HG03139 (cell line): ENCODE data around the gene SERPINA9.
"Not testable (repeated sequence)": the region's sequence is repeated elsewhere in the genome, so short reads cannot be mapped to it uniquely, and the experiment has no call there.

ENCODE experiments used
- ATAC-seq: cut with Tn5 transposase; IDR thresholded peaks from one replicate; pipeline ENCODE4 v1.9.1; 2021; ENCODE audit not compliant: unreplicated experiment

Gene SERPINA9

DNA sequence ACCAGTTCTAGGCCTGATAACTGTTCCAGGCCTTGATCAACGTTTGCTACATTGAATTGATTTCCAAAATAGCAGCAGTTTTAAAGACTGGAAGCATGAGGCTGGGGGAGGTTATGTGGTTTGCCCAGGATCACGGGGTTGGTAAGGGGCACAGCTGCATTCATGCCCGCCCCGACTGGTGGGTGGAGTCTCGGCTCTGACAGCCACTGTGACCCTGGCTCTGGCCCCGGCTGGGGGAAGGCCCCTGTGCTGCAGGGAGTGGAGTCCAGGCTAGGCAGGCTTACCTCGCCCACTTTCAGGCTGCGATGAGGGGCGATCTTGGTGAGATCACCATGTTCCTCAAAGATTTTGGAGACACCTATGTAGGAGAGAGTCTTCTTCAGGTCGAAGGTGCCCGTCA, 13.3 kb upstream of the SERPINA9 start:
- ATAC-seq, result no peak

DNA sequence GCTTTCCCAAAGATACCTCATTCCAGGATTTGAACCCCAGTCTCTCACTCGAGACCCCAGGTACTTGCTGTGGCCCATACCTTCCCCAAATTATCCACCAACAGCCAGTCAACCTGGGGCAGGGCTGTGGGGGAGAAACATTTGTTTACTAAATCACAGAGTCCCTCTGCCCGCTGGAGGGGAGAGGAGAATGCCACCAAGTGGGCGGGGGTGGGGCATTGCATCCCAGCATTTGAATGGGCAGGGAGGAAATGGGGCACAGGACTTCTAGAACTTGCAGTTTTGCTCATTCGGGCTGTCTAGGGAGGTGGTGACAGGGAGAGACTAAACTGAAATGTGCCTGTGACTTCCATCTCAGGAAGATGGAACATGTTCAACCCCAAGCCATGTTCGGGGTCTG, 10.9 kb upstream of the SERPINA9 start:
- ATAC-seq, result no peak

DNA sequence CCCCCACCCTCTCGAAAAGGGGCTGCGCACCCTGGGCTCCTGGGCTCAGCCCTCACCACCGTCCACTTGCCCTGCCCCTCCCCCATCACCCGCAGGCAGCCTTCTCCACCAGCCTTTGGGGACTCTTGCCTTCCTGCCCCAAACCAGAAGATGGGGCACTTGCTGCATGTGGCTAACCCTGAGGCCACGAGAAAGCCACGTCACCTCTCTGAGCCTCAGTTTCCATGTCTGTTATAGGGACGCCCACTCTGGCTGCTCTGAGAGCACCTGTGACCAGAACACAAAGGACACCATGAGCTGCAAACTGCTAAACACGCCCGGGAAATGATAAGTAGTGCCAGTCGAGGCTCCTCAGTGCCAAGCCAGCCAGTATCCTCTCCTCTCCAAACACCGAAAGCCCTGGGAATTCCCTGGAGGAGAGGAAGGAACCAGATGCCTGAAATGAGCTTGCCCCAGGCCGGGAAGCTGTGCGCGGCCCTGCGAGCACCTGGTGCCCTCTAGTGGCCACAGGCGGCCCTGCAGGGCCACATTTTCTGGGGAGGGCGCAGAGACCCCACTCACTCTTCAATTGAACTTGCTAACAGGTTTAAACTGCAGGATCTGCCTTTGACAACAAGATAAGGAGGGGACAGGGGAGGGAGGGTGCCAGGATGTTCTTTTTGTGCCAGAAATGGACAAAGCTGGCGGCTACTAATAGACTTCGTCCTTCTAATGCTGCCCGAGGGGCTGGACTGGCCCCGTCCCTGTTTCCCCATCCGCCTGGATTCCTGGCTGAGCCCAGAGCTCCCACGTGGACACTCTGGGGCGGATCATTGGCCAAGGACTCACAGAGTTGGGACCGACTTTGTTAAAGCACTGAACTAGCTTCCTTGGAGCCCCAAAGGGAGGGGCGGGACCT, 10.2 kb upstream of the SERPINA9 start:
- no peak for ATAC-seq

DNA sequence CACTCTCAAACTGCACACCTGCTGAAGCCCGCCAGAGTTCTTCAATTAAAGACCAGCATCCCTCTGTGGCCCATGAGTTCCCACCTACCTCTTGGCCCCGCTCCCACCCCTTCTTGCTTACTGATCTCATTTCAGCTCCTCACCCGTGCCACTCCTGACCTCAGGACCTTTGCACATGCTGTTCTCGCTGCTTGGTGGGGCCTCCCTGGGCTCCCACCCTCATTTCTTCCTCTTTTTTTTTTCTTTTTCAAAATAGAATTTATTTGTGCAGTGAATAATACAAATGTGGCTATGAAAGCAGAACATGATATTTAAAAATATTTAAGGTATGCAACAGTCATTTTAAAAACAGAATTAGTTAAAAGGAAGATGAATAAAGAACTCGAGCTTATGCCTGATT, 8.5 kb upstream of the SERPINA9 start:
- ATAC-seq, result no peak

DNA sequence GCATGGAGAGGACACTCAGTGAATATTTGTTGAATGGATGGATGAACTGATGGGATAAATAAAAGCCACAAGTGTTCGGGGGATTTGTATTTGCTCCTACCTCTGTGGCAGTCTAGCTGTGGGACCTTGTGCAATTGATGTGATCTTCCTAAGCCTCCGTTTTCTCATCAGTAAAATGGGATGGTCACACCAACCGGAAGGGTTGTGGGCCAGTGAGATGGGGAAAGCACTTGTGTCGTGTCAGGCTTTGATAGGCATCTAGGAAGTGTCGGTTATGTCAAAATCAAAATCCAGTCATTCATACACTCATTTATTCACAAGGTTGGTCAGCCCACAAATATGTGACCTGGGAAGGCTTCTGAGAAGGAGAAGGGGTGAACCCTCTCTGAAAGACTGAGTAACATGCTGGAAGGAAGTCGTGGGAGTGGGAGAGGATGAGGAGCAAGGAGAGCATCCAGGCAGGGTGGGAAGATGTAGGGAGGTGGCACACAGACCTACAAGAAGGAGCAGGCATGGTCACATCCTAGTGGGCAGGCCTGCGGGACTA, 7.8 kb upstream of the SERPINA9 start:
- no peak for ATAC-seq

DNA sequence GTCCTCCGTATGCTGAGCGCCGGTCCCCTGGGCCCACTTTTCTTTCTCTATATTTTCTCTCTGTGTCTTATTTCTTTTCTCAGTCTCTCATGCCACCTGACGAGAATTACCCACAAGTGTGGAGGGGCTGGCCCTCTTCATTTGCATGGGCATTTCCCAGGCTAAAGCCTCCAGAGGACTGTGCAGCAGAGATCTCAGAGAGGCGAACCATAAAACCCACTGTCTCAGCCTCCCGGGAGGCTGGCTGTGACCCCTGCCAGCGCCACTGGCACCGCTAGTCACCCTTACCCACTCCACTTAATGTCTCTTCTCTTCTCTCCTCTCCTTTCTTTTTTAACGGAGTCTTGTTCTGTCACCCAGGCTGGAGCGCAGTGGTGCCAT, 7.1 kb upstream of the SERPINA9 start:
- ATAC-seq, result no peak

DNA sequence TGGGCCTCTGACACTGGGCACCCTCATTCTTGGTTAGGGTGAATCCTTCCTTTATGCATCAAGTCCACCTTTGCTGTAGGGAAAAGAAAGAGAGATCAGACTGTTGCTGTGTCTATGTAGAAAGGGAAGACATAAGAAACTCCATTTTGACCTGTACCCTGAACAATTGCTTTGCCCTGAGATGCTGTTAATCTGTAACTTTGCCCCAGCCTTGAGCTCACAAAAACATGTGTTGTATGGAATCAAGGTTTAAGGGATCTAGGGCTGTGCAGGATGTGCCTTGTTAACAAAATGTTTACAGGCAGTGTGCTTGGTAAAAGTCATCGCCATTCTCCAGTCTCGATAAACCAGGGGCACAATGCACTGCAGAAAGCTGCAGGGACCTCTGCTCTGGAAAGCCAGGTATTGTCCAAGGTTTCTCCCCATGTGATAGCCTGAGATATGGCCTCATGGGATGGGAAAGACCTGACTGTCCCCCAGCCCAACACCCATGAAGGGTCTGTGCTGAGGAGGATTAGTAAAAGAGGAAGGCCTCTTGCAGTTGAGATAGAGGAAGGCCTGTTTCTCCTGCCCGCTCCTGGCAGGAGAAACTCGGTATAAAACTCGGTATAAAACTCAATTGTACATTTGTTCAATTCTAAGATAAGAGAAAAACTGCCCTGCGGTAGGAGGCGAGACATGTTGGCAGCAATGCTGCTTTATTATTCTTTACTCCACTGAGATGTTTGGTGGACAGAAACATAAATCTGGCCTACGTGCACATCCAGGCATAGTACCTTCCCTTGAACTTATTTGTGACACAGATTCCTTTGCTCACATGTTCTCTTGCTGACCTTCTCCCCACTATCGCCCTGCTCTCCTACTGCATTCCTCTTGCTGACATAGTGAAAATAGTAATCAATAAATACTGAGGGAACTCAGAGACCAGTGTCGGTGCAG, 6.4 kb upstream of the SERPINA9 start:
- ATAC-seq, result not testable (repeated sequence)

DNA sequence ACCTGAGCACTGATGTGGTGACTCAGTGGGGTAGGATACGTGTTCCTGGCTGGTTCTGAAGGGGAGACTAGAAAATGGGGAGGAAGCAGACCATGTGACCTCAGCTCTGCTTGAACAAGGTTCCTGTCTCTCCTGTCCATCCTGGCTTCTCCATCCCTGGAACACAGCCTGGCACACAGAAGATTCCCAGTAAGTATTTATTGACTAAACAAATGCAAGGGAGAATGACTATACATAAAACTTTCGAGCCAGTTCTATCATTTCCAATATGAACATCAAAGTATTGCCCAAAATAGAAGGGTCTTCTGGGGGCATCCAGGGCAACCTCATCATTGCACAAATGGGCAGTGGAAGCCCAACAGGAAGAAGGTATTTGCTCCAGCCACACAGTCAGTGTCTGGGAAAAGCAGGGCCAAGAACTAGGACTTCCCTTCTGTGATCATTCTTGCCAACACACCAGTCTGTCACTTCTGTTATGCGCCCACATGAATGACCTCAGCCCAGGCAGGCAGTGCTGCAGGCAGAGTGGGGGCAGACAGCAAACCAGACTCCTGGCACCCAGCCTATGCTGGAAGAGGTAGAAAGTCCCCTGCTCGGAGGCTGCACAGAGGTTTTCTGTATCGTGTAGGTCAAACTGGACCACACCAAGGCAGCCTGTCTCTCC, 5.6 kb upstream of the SERPINA9 start:
- no peak for ATAC-seq

DNA sequence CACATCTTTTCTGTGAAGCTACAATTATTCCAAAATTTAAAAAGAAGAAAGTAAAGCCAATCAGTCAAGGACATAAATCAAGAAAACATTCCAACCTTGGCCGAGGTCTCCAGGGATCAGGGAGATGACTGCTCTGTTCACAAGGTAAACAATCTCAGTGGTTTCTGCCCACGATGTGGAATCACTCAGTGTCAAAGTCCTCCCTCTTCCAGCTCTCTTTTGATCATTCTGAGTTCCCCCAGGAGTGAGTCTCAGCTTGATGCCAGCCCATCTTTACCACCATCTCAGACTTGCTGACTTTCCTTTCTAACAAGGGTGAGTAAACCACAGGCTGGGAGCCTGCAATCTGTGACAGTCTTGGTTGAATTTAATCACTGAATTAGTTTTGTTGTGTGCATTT, 4.8 kb upstream of the SERPINA9 start:
- ATAC-seq, result no peak

DNA sequence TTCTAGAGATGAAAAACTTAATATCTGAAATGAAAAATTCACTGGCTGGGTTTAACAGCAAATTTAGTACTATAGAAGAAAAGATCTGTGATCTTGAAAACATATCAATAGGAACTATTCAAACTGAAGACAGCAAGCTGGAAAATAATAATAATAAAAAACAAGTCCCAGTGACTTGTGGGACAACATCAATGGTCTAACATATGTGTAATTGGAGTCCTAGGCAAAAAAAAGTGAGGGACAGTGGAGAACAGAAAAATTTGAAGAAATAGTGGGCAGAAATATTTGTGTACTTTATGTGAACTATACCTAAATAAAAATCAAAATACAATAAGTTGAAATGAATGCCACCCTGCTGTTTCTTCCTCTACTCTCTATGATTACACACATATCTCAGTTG, 2.4 kb upstream of the SERPINA9 start:
- ATAC-seq, result no peak

DNA sequence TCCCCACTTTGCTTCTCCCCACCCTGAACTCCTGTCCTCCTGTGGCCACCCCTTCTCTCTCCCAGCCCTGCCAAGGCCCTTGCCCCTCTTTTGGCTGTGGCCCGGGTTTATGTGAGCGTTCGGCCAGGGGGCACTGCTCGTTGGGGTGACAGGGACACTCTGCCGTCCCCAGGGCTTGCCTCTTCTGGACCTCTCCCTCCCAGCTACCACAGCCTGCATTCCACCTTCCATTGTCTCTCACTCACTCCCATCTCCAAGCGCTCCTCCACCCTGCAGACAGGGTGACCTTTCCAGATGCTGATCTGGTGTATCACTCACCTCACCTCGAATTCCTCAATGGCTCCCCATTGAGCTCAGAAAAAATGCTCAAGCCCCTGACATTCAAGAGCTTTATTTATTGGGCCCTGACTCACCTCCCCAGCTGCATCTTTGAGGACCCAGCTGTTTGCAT, 1.4 kb downstream of the SERPINA9 start:
- no peak for ATAC-seq

DNA sequence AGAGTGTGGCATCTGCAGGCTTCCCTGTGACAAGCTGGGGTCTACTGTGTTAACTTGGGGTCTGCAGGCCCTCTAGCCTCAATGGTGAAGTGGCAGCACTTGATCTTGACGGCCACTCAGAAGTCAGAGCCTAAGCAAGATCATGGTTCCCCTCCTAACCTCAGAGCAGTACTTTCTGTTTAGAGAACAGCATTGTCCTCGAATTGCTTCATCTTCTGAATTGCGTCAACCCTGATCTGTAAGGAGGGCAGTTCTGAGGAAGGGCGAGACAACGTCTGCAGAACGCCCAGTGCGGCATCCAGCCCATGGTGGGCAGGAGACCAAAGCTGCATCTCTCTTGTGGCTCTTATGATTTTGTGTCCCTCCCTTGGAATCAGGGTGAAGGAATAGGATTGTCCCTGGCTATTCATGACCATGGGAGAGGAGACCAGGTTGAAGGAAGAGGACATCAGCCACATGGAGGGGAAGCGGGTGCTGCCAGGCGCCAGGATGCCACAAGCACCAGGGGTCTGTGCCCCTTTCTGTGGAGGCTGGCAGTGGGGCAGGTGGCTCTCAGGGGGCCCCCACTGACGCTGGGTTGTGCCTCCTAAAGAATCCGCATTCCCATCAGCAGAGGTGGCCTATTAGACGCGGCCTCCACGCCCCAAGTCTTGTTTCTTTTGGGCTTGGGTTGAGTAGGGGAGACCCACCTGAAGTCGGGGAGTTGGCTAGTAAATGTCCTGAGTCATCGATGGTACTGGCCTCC, 2.2 kb downstream of the SERPINA9 start:
- no peak for ATAC-seq

DNA sequence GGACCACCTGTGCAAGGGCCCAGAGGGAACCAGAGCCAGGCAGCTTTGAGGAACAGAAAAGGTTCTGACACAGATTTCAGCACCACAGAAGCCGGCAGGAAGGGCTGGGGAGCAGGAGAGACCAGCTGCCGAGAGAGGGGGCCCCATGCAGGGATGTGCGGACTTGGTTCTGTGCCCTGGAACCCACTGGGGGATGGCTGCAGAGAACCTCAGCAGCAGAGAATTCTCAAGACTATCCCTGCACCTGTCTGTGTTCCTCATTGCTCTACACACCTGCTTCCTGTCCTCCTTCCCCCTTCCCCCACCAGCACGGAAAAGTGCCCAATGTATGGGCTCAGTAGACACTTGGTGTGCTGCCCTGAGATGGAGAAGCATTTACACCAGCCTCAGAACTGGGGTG, 3.2 kb downstream of the SERPINA9 start:
- no peak for ATAC-seq

DNA sequence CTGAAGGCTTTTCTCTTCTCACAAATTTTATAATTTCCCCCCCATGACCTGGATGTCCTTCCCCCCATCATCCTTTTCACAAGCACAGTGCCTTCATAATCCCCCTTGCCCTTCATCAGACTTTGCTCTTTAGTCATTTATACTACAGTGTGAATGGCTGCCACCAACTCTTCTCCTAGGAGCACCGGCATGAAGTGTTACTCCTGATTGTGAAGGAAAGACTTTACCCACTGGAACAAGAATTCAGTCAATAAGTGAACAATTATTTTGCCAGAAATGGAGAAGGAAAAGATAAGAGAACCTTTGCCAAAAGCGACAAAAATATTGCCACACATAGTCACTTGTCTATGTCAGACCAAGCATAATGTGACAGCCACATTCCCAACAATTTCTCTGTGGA, 5.0 kb downstream of the SERPINA9 start:
- no peak for ATAC-seq

DNA sequence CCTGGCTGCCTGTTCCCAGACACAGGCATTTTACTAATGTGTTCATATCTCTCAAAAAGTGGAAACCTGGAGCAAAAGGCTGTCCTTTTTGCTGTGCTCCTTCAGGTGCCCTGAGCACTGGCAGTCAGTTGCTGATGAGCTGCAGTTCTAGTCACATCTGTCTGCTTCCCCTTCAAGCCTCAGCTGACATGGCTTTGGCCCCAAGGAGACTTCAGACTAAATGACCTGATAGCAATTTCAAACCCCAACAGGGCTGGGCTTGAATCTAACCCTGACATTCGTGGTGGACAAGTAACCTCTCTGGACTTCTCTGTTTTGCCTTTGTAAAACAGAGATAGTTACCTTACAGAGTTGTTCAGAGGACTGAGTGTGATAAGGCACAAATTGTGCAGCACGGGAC, 5.7 kb downstream of the SERPINA9 start:
- no peak for ATAC-seq

DNA sequence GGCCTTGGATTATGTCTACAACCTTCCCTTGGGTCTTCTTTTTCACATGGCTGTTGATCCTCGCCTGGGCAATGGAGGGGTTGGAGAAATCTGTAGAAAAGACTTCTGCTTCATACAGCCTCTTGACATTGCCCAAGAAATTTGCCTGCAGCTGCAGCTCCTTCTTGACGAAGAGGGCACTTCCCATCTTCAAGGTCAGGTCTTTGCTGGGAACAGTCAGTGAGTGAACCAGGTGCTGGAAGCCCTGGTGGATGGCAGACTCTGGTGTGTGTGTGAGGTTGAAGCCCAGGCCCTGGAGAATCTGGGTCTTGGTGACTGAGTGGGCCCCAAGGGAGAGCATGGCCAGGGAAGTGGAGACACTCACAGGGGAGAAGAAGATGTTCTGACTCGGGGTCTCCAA, 6.7 kb downstream of the SERPINA9 start:
- no peak for ATAC-seq

DNA sequence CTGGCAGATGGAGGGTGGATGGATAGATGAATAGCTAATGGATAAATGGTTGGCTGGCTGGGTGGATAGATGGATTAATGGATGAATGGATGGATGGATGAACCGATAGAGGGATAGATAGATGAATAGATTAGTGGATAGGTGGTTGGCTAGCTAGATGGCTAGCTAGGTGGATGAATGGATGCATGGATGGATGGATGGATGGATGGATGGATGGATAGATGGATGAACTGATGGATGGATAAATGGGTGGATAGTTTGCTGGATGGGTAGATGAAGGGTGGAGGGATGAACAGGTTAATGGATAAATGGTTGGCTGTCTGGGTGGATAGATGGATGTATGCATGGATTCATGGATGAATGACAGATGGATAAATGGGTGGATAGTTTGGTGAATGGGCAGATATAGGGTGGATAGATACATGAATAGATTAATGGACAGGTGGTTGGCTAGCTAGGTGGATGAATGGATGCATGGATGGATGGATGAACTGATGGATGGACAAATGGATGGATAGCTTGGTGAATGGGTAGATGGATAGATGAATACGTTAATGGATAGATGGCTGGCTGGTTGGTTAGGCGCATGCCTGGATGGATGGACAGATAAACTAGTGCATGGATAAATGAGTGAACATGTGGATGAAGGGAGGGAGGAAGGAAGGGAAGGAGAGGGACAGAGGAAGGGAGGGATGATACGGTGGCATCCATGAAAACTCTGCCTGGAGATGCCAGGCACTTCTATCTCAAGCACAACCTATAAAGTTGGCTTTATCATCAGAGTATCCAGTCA, 8.1 kb downstream of the SERPINA9 start:
- no peak for ATAC-seq

DNA sequence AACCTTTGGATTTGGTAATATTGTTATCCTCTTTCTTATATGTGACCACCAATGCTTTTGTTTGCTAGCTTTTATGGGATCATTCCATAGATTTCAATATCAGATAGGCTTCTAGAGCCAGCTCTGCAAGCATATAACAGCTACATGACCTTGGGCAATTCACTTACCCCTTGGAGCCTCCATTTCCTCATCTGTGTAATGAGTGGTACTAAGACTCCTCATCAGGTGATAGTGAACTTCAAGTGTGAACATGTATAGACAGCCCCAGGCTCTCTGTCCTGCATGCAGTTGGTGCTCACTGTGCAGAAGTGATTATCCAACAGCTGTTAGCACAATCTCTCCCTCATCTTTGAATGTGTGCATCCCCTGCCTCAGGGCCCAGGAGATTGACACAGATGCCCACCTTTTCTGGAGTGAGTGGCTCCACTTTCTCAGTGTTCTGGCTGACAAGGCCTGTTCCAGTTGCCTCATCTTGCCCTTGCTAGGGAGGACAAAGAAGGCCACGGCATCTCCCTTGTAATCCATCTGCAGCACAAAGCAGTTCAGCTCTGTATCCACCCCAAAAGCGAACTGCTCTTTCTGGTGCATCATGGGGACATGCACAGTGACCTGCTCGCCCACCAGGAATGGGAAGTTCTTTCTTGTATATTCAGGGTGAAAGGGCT, 9.2 kb downstream of the SERPINA9 start:
- no peak for ATAC-seq

DNA sequence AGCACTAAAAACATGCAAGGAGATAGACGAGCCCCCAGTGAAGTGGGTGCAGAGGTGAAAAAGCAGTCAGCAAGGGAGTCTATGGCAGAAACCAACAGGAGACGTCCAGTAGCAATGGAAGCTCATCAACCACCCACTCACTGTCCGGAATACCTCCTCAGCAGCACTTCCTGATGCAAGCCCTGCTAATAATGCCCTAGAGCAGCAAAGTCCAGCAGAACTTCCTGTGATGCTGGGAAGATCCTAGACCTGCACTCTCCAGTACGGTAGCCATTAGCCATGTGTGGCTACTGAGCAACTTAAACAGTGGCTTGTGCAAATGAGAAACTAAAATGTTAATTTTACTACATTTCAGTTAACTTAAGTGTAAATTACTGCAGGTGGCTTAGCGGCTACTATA, 11.0 kb downstream of the SERPINA9 start:
- ATAC-seq, result no peak
